Stomach (tissue), 4 donors: ENCODE results near the gene LMO3.

Experiments used
- CTCF ChIP-seq, 7 experiments: fragments of 450-650 bp in 4 of 7; fragments of 200-600 bp in 3 of 7; sonication (generic) in 3 of 7; IDR thresholded peaks; one replicate each; pipeline ENCODE4 v1.5.1; 2016 to 2019; ENCODE audit warnings: antibody characterized with exemption in 7 of 7, control low read depth in 2 of 7, mild to moderate bottlenecking in 1 of 7
- EP300 ChIP-seq: sonication (generic); formaldehyde crosslinking; IDR thresholded peaks from one replicate; pipeline ENCODE4 v1.6.1; 2017; ENCODE audit warnings: antibody characterized with exemption
- POLR2AphosphoS5 ChIP-seq, 3 donors: sonication (generic); formaldehyde crosslinking; IDR thresholded peaks; one replicate each; pipeline ENCODE4 v1.6.1; 2016; ENCODE audit warnings: antibody characterized with exemption in 3 of 3

GRCh38 chr12:16555630-16556029 lies 50.3 kb downstream of the LMO3 start:
- TF ChIP-seq CTCF (IDR thresholded peaks at IDR 0.05) (no peak), EP300 (no peak), POLR2AphosphoS5 (IDR thresholded peaks at IDR 0.05) (no peak)
